GM19395 (cell line): Measurements from ENCODE around the gene DNAJC21.

Source experiments
- ATAC-seq: cut with Tn5 transposase; IDR thresholded peaks from one replicate; pipeline ENCODE4 v1.9.1; 2021; ENCODE audit warnings: mild to moderate bottlenecking, moderate library complexity; ENCODE audit not compliant: unreplicated experiment

DNAJC21 gene

DNA sequence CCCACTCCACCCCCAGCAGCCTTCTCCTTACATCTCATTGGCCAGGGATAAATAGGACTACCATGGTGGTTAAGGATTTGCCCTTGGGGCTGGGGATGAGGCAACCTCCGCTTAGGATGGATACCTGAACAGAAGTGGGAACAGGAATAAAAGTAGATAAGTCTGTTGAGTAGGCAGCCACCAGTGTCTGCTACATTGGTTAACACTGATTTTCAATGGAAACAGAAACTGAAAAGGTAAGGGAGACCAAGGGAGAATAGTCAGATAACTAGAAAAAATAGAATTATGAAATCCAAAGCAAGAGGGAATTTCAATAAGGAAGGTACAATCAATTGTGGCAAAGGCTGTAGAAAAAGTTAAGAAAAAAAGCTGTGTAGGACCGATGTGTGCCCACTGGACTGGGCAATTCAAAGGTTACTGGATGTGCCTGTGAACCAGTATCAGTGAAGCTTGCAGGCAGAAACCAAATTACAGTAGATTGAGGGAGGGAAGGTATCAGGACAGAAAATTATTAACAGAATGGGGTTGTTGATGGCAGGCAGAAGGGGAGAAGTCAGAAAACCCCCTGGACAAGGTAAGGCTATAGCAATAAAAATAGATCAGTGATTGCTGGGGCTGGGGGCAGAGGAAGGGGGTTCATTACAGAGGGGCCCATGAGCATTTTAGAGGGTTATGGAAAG is 48.7 kb downstream of the DNAJC21 start:
- peak; percentile 68 for ATAC-seq

- ATAC-seq = no peak
Measured at GRCh38 chr5:34978681-34979080, 49.3 kb downstream of the DNAJC21 start.

- no peak for ATAC-seq
Measured at GRCh38 chr5:34982823-34983222, 53.5 kb downstream of the DNAJC21 start.

DNA sequence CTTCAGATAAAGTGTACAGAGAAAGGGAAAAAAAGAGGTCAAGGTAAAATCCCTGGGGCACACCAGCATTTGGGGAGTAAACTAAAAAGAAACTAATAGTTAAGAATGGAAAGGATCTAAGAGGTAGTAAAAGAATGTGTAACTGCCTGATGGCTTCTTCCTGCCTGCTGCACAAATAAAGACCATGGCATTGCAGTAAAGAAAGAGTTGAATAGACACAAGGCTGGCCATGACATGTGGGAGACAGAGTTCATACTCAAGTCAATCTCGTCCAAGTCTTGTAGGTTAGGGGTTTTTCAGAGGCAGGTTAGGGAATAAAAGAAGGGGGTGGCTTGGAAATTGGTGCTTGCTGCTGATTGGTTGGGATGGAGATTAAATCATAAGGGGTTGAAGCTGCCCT is 57.6 kb downstream of the DNAJC21 start:
- ATAC-seq = no peak

DNA sequence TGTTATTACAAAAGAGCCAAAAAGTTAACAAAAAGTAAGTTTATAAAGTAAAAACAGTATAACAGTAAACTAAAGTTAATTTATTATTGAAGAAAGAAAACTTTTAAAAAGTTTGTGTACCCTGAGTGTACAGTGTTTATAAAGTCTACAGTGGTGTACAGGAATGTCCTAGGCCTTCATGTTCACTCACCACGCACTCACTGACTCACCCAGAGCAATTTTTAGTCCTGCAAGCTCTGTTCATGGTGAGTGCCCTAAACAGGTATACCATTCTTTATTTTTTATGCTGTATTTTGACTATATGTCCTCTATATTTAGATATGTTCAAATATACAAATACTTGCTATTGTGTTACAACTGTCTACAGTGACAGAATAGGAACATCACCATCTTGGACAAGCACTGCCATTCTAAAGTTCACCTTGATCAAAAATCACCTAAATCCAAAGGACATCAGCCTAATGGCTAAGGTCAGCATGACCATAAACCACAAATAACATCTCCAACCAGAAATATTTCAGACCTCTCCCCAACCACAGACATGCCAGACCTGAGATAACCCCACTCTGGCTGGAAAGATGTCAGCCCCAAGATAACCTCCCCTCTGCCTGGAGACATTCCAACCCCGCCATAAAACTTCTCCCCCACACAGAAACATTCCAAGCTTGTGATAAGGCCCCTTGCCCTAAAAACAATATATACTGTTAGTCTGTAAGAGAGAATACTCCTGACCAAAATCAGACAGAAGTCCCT is 62.3 kb downstream of the DNAJC21 start:
- ATAC-seq = no peak

GRCh38 chr5:34993951-34994350 is 64.6 kb downstream of the DNAJC21 start:
- ATAC-seq = no peak

DNA sequence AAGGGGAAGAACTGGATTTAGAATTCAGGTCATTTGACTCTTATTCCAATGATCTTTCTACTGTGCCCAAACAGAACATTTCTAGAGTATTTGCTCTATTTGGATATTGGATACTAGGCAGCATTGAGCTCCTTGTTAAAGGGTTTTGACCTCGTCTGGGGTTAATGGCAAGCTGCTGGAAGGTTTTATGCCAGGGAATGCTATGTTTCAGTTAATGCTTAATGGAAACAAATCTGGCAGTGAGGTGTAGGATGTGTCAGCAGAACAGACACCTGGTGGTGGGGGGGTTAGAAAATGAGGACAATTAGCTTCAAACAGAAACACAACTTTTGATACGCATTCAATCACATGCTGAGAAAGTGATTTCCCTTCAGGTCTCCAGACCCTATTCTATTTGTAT is 66.9 kb downstream of the DNAJC21 start:
- ATAC-seq = no peak

DNA sequence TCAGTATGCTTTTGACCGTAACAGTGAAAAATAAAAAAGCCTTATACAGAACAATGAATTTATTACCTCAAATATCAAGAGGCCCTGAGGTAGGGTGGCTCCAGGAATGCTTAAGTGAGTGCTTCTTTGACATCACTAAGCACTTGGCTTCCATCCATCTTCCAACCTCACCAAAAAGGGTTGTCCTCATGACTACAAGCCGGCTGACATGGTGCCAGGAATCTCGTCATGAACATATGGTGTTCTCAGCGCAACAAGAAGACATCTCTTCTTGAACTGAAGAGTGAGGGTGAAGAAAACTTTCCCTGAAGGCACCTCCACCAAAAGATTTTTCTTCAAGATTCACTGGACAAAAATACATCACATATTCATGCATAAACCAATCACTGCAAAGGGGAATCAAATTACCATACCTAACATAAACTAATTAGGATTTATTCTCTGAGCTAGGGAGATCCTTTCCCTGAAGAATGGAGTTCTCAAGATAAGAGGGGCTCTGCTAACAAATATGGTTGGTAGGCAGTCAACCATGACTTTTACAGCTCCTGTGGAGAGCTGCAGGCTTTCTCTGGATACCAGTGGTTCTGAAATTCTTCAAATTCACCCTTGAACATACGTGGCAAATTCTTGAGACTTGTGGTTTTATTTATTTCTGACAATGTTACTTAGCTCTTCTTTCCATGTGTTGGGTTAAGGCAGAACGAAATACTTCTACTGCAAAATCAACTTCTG is 68.9 kb downstream of the DNAJC21 start:
- ATAC-seq = no peak

GRCh38 chr5:35001842-35002241 is 72.5 kb downstream of the DNAJC21 start:
- ATAC-seq = no peak

- no peak for ATAC-seq
Measured at GRCh38 chr5:35002459-35002858, 73.1 kb downstream of the DNAJC21 start.

DNA sequence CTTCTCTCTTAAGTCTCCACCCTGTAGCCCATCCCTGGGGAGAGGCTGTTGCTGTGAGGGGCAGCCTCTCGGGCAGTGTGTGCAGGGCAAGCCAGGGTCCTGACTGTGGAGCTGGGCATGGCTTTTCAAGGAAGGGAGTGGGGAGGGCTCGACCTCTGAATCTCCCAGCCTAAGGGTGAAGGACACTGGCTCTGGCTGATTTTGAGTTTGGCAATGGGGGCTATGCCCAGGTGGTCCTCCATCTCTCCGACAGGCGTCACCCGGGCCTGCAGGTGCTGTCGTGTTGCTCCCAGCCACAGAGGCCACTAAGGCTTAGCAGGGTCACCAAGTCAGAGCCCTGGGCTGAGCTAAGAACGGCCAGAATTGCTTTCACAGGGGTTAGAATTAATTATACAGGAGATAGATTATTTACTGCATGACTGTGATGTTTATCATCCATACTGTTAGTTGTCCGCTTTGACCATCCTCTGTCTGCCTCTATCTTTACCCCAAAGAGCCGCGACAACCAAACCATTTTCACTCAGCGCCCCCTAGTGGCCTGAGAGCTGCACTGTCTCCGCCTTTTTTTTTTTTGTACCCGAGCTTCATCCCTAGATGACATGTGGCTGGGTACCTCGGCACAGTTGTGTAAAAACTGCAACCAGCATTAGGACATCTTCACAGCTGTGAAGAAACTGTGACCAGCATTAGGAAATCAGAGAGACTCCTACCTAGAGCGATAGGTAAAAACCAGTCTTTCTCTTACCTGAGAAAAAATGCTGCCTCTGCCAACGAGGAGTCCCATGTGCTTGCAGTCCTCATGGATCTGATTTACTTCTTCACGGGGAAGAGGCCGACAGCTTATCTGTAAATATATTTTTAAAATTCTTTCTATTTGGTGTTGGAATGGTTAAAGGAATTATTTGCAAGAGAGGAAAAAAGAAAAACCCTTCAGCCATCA is 73.9 kb downstream of the DNAJC21 start:
- ATAC-seq = peak; percentile 84

- no peak for ATAC-seq
Measured at GRCh38 chr5:35004200-35004599, 74.8 kb downstream of the DNAJC21 start.

GRCh38 chr5:35004771-35005170 is 75.4 kb downstream of the DNAJC21 start:
- ATAC-seq = no peak
